CD4-positive, CD25-positive, alpha-beta regulatory T cell (primary cell): ENCODE data around the gene PPP1CA. TPM values are rescaled to one million over a fixed set of nuclear protein-coding genes. Genes with fewer than 3 reads are reported as not detected.

Experiments used
- ATAC-seq, 2 donors: fragments of 150-1000 bp; cut with Tn5 transposase; one replicate each; pipeline ENCODE4 v1.10.0; 2021; ENCODE audit warnings: low read depth in 2 of 2, moderate number of reproducible peaks in 2 of 2, moderate library complexity in 1 of 2
- DNase-seq, 3 donors: peaks; one replicate each; pipeline versions ENCODE4 v3.0.0 to v3.0.0-alpha.2; 2012 to 2022; ENCODE audit warnings: mixed read lengths in 1 of 3
- H3K27ac ChIP-seq: one replicate; pipeline ENCODE4 v1.7.0; 2013; ENCODE audit warnings: mild to moderate bottlenecking, low read length; ENCODE audit not compliant: insufficient read depth, poor library complexity, severe bottlenecking
- H3K27me3 ChIP-seq: one replicate; pipeline ENCODE4 v1.7.0; 2013; ENCODE audit warnings: low read length; ENCODE audit not compliant: control insufficient read depth, insufficient read depth
- H3K36me3 ChIP-seq: one replicate; pipeline ENCODE4 v1.7.0; 2013; ENCODE audit warnings: mild to moderate bottlenecking, low read length, moderate library complexity; ENCODE audit not compliant: control insufficient read depth, insufficient read depth
- H3K4me1 ChIP-seq: 2 replicates; pipeline ENCODE4 v1.7.0; 2013; ENCODE audit warnings: mild to moderate bottlenecking, low read length; ENCODE audit not compliant: insufficient read depth, control insufficient read depth, poor library complexity, severe bottlenecking
- H3K4me3 ChIP-seq: one replicate; pipeline ENCODE4 v1.7.0; 2013; ENCODE audit warnings: low read depth, mild to moderate bottlenecking, low read length, moderate library complexity
- H3K9me3 ChIP-seq, 2 experiments: 1 replicate in 1 of 2; 2 replicates in 1 of 2; pipeline ENCODE4 v1.7.0; 2013; ENCODE audit warnings: low read length in 2 of 2, mild to moderate bottlenecking in 1 of 2, moderate library complexity in 1 of 2; ENCODE audit not compliant: control insufficient read depth in 2 of 2
- H3K27ac Mint-ChIP-seq, 3 donors: one replicate each; pipeline ENCODE4 v1.8.0; 2020 to 2022; ENCODE audit warnings: mild to moderate bottlenecking in 3 of 3, mixed read lengths in 3 of 3, moderate library complexity in 2 of 3
- H3K27me3 Mint-ChIP-seq: one replicate; pipeline ENCODE4 v1.8.0; 2022; ENCODE audit warnings: mild to moderate bottlenecking, mixed read lengths
- H3K36me3 Mint-ChIP-seq: one replicate; pipeline ENCODE4 v1.8.0; 2020; ENCODE audit warnings: mixed read lengths
- H3K4me1 Mint-ChIP-seq, 4 donors: one replicate each; pipeline ENCODE4 v1.8.0; 2020 to 2022; ENCODE audit warnings: mixed read lengths in 4 of 4, mild to moderate bottlenecking in 1 of 4
- H3K4me3 Mint-ChIP-seq, 4 donors: one replicate each; pipeline ENCODE4 v1.8.0; 2020 to 2022; ENCODE audit warnings: mild to moderate bottlenecking in 4 of 4, mixed read lengths in 4 of 4, moderate library complexity in 3 of 4
- H3K9me3 Mint-ChIP-seq, 7 donors: one replicate each; pipeline ENCODE4 v1.8.0; 2020 to 2022; ENCODE audit warnings: mixed read lengths in 7 of 7, mild to moderate bottlenecking in 3 of 7, moderate library complexity in 2 of 7
- polyA plus RNA-seq, 4 donors: library from polyadenylated mRNA; unstranded; fragments of 300-500 nt; fragmentation: Illumina TruSeq; gene quantifications; one replicate each; pipeline ENCODE4 v1.2.3, GENCODE V29; 2021
- total RNA-seq: library from RNA; stranded (reverse); gene quantifications from one replicate; pipeline ENCODE4 v1.2.3, GENCODE V29; 2022

The PPP1CA gene
- total and polyA plus RNA-seq, 5 donors from 2014 or later, result 160 to 762 (median 557) TPM

DNA sequence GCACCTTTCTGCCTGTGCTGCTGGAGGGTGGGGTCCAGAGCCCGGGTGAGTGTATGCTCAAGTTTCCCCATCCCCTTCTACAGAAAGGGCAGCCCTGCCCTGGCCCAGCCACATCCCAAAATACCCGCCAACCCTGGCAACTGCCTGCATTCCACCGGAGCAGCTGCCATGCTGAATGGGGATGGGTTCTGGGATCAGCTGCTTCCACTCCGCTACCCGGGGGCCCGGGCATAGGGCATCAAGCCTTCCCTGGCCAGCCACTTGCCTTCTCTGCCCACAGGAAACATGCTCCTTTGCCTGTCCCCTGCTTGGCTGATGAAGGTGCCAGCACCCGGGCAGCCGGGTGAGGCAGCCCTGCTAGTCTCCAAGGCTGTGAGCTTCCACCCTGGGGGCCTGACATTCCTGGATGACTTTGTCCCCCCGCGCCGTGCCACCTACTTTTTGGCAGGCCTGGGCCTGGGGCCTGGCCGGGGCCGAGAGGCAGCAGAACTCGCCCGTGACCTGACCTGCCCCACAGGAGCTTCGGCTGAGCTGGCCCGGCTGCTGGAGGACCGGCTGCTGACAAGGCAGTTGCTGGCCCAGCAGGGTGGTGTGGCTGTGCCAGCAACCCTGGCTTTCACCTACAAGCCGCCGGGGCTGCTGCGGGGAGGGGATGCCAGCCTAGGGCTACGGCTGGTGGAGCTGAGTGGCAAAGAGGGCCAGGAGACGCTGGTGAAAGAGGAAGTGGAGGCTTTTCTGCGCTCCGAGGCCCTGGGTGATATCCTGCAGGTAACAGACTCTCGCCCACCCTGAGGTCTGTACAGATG is 17.0 kb upstream of the PPP1CA start:
- H3K27me3 ChIP-seq, result no peaks in the 10 kb centered on the region
- H3K4me1 ChIP-seq, result peaks cover 71% of the 10 kb centered on the region
- peak in 2 of 3 donors; percentile 57 to 74 for DNase-seq
- no peaks in the 10 kb centered on the region for H3K9me3 ChIP-seq
- Mint-ChIP-seq H3K27me3 (no peaks in the 10 kb centered on the region), H3K36me3 (no peaks in the 10 kb centered on the region), H3K9me3 (no peaks in the 10 kb centered on the region), H3K4me1 (peaks cover 4 to 72% (median 26%) of the 10 kb centered on the region in 4 donors), H3K27ac (peak overlapping the region; percentile 74 to 95 (median 93)), H3K4me3 (peak overlapping the region; percentile 85 to 89 (median 88))
- peak overlapping the region; percentile 79 for H3K27ac ChIP-seq
- H3K4me3 ChIP-seq, result peak overlapping the region; percentile 32
- H3K36me3 ChIP-seq, result no peaks in the 10 kb centered on the region
- ATAC-seq, result peak in 1 of 2 donors; percentile 4

DNA sequence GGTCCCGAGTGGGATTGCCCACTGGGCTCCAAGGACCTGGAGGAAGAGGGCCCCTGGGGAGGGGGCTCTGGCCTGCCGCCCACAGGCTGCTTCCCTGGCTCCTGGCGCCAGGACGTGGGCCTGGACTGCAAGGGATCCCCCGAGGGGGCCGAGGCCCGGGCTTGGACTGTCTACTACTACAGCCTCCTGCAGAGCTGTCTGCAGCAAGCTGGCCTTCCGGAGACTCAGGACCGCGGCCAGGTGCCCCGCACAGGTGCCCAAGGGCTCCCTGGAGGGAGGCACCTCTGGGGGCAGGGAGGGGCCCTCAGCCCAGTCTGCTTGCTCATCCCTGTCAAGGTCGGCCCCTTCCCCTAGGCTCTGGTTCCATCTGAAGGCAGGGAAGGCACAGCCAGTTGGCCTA is 15.8 kb upstream of the PPP1CA start:
- Mint-ChIP-seq H3K9me3 (no peaks in the 10 kb centered on the region), H3K27me3 (no peaks in the 10 kb centered on the region), H3K4me1 (peaks cover 4 to 74% (median 33%) of the 10 kb centered on the region in 4 donors), H3K4me3 (peak overlapping the region in 3 of 4 donors; percentile 88 to 96 (median 93)), H3K27ac (peak overlapping the region; percentile 14 to 95 (median 87)), H3K36me3 (no peaks in the 10 kb centered on the region)
- Histone ChIP-seq H3K36me3 (no peaks in the 10 kb centered on the region), H3K27ac (peak overlapping the region; percentile 79), H3K4me3 (no peak overlapping the region), H3K27me3 (no peaks in the 10 kb centered on the region), H3K4me1 (peaks cover 84% of the 10 kb centered on the region), H3K9me3 (no peaks in the 10 kb centered on the region)
- ATAC-seq, result no peak
- no peak for DNase-seq

DNA sequence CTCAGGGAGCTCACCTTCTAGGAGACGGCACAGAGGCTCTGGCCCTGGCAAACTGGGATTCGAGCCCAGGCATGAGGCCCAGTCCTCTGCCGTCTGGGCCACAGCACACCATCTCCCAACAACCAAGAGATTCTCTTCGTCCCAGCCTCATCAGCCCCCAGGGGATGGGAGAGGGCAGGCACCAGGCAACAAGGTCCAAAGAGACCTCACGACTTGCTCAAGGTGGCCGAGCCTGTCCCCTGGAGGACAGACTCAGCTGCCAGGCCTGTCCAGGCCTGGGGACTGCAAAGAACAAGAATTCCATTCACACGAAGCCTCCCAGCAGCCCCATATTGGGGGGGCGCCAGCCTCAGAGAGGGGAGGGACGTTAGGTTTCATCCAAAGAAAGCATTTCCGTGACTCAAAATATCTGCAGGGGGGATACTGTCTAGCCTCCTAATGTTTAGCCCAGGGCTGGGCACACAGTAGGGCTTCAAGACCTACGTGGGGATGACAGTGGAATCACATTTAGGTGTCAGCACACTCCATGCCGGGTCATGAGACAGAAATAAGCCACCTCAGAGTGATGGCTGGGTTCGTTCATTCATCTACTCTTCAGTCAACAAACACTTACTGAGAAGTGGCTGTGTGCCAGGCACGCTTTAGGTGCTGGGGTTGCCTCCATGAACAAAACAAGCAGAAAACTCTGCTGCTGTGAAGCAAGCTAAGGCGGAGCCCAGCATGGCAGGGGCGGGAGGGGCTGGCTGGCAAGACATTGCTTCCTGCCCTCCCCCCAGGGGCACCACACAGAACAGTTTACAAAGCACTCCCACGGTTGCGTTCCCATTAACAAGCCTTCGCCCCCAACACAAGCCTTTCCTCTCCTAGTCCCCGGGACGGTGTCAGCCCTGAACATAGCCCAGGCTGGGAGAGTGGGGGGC is 15.0 kb upstream of the PPP1CA start:
- H3K36me3 ChIP-seq, result no peaks in the 10 kb centered on the region
- Mint-ChIP-seq H3K27ac (peak overlapping the region; percentile 95 to 100 (median 96)), H3K9me3 (no peaks in the 10 kb centered on the region), H3K27me3 (no peaks in the 10 kb centered on the region), H3K36me3 (no peaks in the 10 kb centered on the region), H3K4me1 (peaks cover 4 to 79% (median 37%) of the 10 kb centered on the region in 4 donors), H3K4me3 (peak overlapping the region; percentile 93 to 96 (median 94))
- peak overlapping the region; percentile 79 for H3K27ac ChIP-seq
- no peaks in the 10 kb centered on the region for H3K27me3 ChIP-seq
- ATAC-seq (peak; percentile 68 to 72), DNase-seq (peak; percentile 72 to 97 (median 90))
- no peaks in the 10 kb centered on the region for H3K9me3 ChIP-seq
- peaks cover 89% of the 10 kb centered on the region for H3K4me1 ChIP-seq
- peak overlapping the region; percentile 59 for H3K4me3 ChIP-seq

DNA sequence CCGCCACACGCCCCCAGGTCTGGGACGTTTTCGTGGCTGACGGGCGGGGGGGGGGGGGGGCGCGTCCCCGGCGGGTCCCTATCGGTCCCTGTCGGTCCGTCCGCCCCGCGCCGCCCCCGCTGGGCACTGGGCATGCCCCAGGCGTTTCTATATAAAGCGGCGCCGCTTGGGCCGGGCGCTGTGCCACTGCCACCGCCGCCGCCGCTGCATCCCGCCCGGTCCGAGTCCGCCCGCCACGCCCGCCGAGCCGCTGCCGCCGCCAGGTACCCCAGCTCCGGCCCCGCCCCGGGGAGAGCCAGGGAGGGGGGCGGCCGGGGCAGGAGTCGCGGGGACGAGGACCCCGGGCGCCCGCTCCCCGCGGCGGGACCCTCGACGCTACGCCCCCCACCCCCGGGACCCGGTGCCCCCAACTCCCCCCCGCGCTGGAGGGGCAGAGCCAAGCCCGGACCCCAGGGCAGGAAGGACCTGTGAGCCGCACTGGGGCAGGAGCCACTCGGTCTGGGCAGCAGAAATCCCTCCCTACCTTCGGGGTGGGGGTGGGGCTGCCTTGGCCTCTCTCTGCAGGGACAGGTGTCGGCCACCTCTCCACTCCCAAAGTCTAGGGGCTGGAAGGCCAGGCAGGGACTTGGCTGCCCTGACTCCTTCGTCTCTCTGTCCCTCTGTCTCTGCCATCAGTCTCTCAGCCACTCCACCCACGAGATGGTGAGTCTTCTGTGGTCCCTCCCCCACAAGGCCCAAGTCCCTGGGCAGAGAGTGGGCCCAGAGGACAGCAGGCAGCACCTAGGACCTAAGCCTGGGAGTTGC is 14.0 kb upstream of the PPP1CA start, which contains the start of gene CARNS1:
Gene CARNS1, plus strand, starts transcription at position 178 of the 804 bp plus-strand sequence. Its CDS starts 522 bp downstream, at position 700.
- Histone ChIP-seq H3K9me3 (no peaks in the 10 kb centered on the region), H3K27me3 (no peaks in the 10 kb centered on the region), H3K36me3 (no peaks in the 10 kb centered on the region), H3K27ac (peak within 1 kb of the TSS; percentile 79), H3K4me3 (peak within 1 kb of the TSS; percentile 59), H3K4me1 (peaks cover 93% of the 10 kb centered on the region)
- peak within 1 kb of the TSS; percentile 95 to 100 (median 96) for H3K27ac Mint-ChIP-seq
- peak within 1 kb of the TSS; percentile 93 to 96 (median 94) for H3K4me3 Mint-ChIP-seq
- DNase-seq (no peak), ATAC-seq (no peak)
- no peaks in the 10 kb centered on the region for H3K9me3 Mint-ChIP-seq
- no peaks in the 10 kb centered on the region for H3K36me3 Mint-ChIP-seq
- no peaks in the 10 kb centered on the region for H3K27me3 Mint-ChIP-seq
- peaks cover 4 to 85% (median 38%) of the 10 kb centered on the region in 4 donors for H3K4me1 Mint-ChIP-seq

DNA sequence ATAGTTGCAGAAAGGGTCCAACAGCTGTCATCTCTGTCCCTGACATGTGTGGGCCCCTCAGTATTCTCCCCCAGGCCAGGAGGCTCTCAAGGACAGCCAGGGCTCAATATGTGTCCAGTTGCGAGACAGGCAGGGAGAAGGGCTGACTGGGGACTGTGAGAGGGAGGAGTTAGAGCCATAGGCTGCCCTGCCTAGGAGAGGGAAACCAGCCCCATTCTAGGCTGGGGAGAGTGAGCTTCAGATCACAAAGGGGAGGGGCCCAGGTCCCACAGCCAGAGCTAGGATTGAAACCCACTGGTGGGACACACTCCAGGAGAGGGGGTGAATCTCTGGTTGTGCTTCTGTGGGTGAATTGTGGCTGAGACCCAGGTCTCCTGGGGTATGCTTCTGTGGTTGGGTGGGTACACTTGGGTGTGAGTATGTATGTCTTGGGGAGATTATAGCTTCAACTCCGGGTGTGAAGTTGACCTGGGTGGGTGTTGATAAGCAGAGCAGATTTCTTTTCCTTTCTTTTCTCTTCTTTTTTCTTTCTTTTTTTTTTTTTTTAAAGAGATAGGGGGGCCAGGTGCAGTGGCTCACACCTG is 11.7 kb upstream of the PPP1CA start:
- peaks cover 4% of the 10 kb centered on the region for H3K36me3 ChIP-seq
- DNase-seq, result no peak
- no peaks in the 10 kb centered on the region for H3K27me3 Mint-ChIP-seq
- H3K36me3 Mint-ChIP-seq, result peaks cover 6% of the 10 kb centered on the region
- H3K9me3 Mint-ChIP-seq, result no peaks in the 10 kb centered on the region
- peaks cover 5 to 88% (median 36%) of the 10 kb centered on the region in 4 donors for H3K4me1 Mint-ChIP-seq
- H3K4me1 ChIP-seq, result peaks cover 93% of the 10 kb centered on the region
- no peak overlapping the region for H3K4me3 ChIP-seq
- peak overlapping the region; percentile 35 for H3K27ac ChIP-seq
- peak overlapping the region; percentile 12 to 97 (median 58) for H3K4me3 Mint-ChIP-seq
- ATAC-seq, result no peak
- H3K27me3 ChIP-seq, result no peaks in the 10 kb centered on the region
- peak overlapping the region; percentile 62 to 66 (median 65) for H3K27ac Mint-ChIP-seq
- H3K9me3 ChIP-seq, result no peaks in the 10 kb centered on the region

DNA sequence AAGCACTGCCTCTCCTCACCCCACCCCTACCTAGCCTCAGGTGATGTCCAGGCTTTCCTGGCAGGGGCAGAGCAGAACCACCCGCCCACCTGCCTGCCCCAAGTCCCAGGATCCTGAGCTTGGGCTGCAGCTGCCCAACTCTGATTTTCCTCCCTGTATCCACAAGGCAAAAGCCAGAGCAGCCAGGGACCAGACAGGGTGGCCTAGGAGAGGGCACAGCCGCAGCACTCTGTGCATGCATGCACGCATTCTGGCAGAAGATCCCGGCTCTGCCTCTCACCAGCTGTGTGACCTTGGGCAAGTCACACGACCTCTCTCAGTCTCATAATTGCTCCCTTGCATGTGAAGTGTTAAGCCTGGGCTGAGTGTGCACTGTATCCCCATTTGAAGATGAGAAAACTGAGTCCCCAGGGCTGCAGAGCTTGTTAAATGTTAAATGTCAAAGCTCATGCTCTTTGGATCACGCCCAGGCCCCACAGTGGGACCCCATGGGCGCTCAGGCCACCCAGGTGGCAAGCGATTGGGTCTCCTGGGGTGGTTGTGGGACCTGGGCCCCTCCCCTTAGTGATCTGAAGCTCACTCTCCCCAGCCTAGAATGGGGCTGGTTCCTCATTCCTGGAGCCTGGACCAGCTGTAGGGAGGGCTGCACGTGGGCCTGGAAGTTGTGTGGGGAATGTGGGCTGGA is 11.0 kb upstream of the PPP1CA start:
- ATAC-seq (no peak), DNase-seq (no peak)
- Histone ChIP-seq H3K27me3 (no peaks in the 10 kb centered on the region), H3K4me1 (peaks cover 93% of the 10 kb centered on the region), H3K4me3 (no peak overlapping the region), H3K36me3 (peaks cover 7% of the 10 kb centered on the region), H3K27ac (peak overlapping the region; percentile 35), H3K9me3 (no peaks in the 10 kb centered on the region)
- Mint-ChIP-seq H3K4me3 (peak overlapping the region; percentile 24 to 97 (median 64)), H3K36me3 (peaks cover 8% of the 10 kb centered on the region), H3K9me3 (no peaks in the 10 kb centered on the region), H3K27ac (peak overlapping the region; percentile 65 to 95 (median 79)), H3K27me3 (no peaks in the 10 kb centered on the region), H3K4me1 (peaks cover 12 to 88% (median 42%) of the 10 kb centered on the region in 4 donors)
